Heart right ventricle (tissue), 16 donors: ENCODE data around the gene CDC37. TPM values are rescaled to one million over a fixed set of nuclear protein-coding genes. Genes with fewer than 3 reads are reported as not detected.
"Not testable (repeated sequence)": the region's sequence is repeated elsewhere in the genome, so short reads cannot be mapped to it uniquely, and the experiment has no call there.

Experiments used
- ATAC-seq, 8 donors: fragments of 200-7000 bp; cut with Tn5 transposase; one replicate each; pipeline ENCODE4 v1.9.1; 2020; ENCODE audit warnings: mild to moderate bottlenecking in 8 of 8, moderate library complexity in 8 of 8, moderate number of reproducible peaks in 1 of 8
- DNase-seq, 2 donors: peaks; one replicate each; pipeline ENCODE4 v3.0.0-alpha.2; 2020
- H3K27ac ChIP-seq, 10 donors: fragments of 200-600 bp; sonication (generic) in 2 of 10; one replicate each; pipeline versions ENCODE4 v1.5.0 to v1.8.0; 2020 to 2022; ENCODE audit warnings: mild to moderate bottlenecking in 3 of 10
- H3K27me3 ChIP-seq, 7 donors: fragments of 200-600 bp; one replicate each; pipeline ENCODE4 v1.8.0; 2021 to 2022; ENCODE audit warnings: mild to moderate bottlenecking in 2 of 7
- H3K36me3 ChIP-seq, 9 donors: fragments of 200-600 bp; sonication (generic) in 1 of 9; one replicate each; pipeline versions ENCODE4 v1.5.0 to v1.8.0; 2020 to 2022; ENCODE audit warnings: mild to moderate bottlenecking in 2 of 9
- H3K4me1 ChIP-seq, 9 donors: fragments of 200-600 bp; sonication (generic) in 1 of 9; one replicate each; pipeline versions ENCODE4 v1.5.0 to v1.8.0; 2020 to 2022; ENCODE audit warnings: mild to moderate bottlenecking in 4 of 9
- H3K4me3 ChIP-seq, 10 donors: fragments of 200-600 bp; sonication (generic) in 2 of 10; one replicate each; pipeline versions ENCODE4 v1.5.0 to v1.8.0; 2020 to 2022; ENCODE audit warnings: mild to moderate bottlenecking in 7 of 10, moderate library complexity in 2 of 10
- H3K9me3 ChIP-seq, 11 donors: fragments of 200-600 bp in 10 of 11; sonication (generic) in 2 of 11; one replicate each; pipeline versions ENCODE4 v1.5.0 to v1.8.0; 2013 to 2022; ENCODE audit warnings: mild to moderate bottlenecking in 2 of 11, control low read depth in 1 of 11, moderate library complexity in 1 of 11
- CTCF ChIP-seq, 9 donors: fragments of 200-600 bp; sonication (generic) in 2 of 9; IDR thresholded peaks; one replicate each; pipeline versions ENCODE4 v1.5.0 to v1.8.0; 2021 to 2022; ENCODE audit warnings: antibody characterized with exemption in 9 of 9, mild to moderate bottlenecking in 5 of 9, moderate library complexity in 1 of 9
- WGBS, 2 donors: extraction: QIAGEN DNeasy Blood & Tissue Kit; methylation state at CpG; one replicate each; pipeline ENCODE4 v1.1.7; 2013; ENCODE audit warnings: inconsistent platforms in 1 of 2; 5-methylcytosine and 5-hydroxymethylcytosine counted together
- intact Hi-C, 10 donors: fragments of 100-400 bp; cut with DNase I; formaldehyde crosslinking; loops; one replicate each; pipeline versions ENCODE4 v1.11.1 to v1.14.2; 2022
- polyA plus RNA-seq, 2 donors: library from polyadenylated mRNA; stranded (reverse); fragments of 200-250 nt; gene quantifications; one replicate each; pipeline ENCODE4 v1.2.3, GENCODE V29; 2013
- total RNA-seq, 10 donors: library from RNA; stranded (reverse); fragmentation: NEBNext Ultra II Directional in 3 of 10; extraction: Animal tissue kit (Norgen Biotek cat#: 25700) in 3 of 10; gene quantifications; one replicate each; pipeline versions ENCODE4 v1.2.1 to v1.2.4, GENCODE V29; 2021 to 2023
- donor health status: Arrhythmogenic right ventricular cardiomyopathy.
- donor health status: ischemic (EF 13 %, LVEDD 7.1; RV severe dilation, severe dysfunction).
- donor health status: healthy with polysubstance abuse.
- donor health status: DM: no; HTN: yes; CAD: no.
- donor health status: DM: no; HTN: no; CAD: no.
- donor health status: ischemic (EF 25% LVEDD 6.9; RV normal size, moderate dysfunction).
- donor health status: ischemic (EF 25% LVEDD 5.7; RV mildly dilated, moderate dysfunction).
- donor health status: healthy.
- donor health status: DM: yes; HTN: yes; CAD: no.
- donor health status: Ischemic cardiomyopathy.
- donor health status: ischemic (EF 35%, LVEDD 5.7; RV mildly dilated, moderate dysfunction).
- donor health status: nonischemic (EF 11% LVEDD 7.7; RV severe dilation, severe dysfunction).
- donor health status: DM: yes; HTN: yes; CAD: no.
- donor health status: PGD.
- donor health status: ischemic (EF 29% LVEDD 5.4; RV normal size, mild dysfunction).
- donor health status: nonischemic (EF 23%, LVEDD 6.1; RV moderate dilation, normal function).

The CDC37 gene
- total and polyA plus RNA-seq, 12 donors, result 106 to 422 (median 129) TPM

- no peak for DNase-seq
- 94 to 95% methylated on average over 15 of the region's 15 CpGs for WGBS, 2 donors
- peaks cover 0 to 8% (median 0%) of the 10 kb centered on the region in 9 donors for H3K4me1 ChIP-seq
- intact Hi-C loops, result no loop called here
- ATAC-seq, result no peak
- no peak overlapping the region for H3K27ac ChIP-seq
- peaks cover 7 to 100% (median 32%) of the 10 kb centered on the region in 9 donors for H3K36me3 ChIP-seq
- no peaks in the 10 kb centered on the region for H3K27me3 ChIP-seq
- no peaks in the 10 kb centered on the region for H3K9me3 ChIP-seq
- no peak overlapping the region for H3K4me3 ChIP-seq
- TF ChIP-seq CTCF (IDR thresholded peaks at IDR 0.05), result no peak
These were observed 35.1 kb downstream of the CDC37 start for GRCh38 chr19:10368101-10368803.

- 98 to 99% methylated on average over 4 of the region's 4 CpGs for WGBS, 2 donors
- intact Hi-C loops, H3K9me3 ChIP-seq, DNase-seq, H3K27ac ChIP-seq, ATAC-seq, H3K4me3 ChIP-seq, H3K27me3 ChIP-seq, H3K4me1 ChIP-seq: not testable (repeated sequence)
- peaks cover 7 to 100% (median 39%) of the 10 kb centered on the region in 9 donors for H3K36me3 ChIP-seq
These were observed 36.3 kb downstream of the CDC37 start for GRCh38 chr19:10366950-10367512.

DNA sequence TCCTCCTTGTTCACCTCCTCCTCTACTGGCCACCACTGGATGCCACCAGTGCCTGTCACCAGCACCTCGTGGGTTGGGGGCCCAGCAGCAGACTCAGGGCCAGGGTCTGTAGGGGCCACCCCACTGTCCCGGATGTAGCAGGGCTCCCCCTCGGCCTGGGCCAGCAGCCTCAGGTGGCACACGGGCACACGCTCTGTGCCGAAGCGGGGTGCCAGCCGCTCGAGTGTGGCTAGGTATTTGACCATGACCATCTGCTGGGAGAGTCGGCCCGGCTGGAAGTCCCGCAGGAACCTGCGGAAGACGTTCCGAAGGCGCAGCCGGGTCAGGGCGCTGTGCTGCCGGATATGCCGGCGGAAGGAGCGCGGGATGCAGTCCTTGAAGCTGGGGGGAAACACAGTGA lies 37.8 kb downstream of the CDC37 start:
- intact Hi-C loops, result no loop called here
- no peaks in the 10 kb centered on the region for H3K27me3 ChIP-seq
- no peak for DNase-seq
- no peak overlapping the region for H3K27ac ChIP-seq
- 96 to 97% methylated on average over 23 of the region's 23 CpGs for WGBS, 2 donors
- H3K4me3 ChIP-seq, result no peak overlapping the region
- TF ChIP-seq CTCF (IDR thresholded peaks at IDR 0.05), result no peak
- H3K4me1 ChIP-seq, result no peaks in the 10 kb centered on the region
- H3K36me3 ChIP-seq, result peaks cover 7 to 100% (median 46%) of the 10 kb centered on the region in 9 donors
- ATAC-seq, result no peak
- H3K9me3 ChIP-seq, result no peaks in the 10 kb centered on the region

DNA sequence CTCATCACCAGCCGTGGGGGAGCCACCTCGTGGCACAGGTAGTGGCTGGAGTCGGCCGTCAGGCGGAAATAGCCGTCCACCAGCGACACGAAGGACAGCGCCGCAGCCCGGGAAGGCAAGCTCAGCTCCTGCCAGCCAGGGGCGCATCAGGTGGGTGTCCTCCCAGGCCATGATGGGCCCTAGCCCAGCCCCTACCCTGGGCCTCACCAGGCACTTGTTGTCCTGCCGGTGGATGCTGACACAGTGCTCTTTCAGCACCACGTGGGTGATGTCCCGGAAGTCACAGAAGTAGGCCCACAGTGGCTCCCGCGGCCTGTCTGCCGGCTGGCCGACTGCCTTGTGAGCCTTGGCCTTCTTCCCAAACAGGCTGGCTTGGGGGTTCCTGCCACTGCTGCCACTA lies 38.7 kb downstream of the CDC37 start:
- no peak overlapping the region for H3K4me3 ChIP-seq
- intact Hi-C loops, result no loop called here
- no peaks in the 10 kb centered on the region for H3K4me1 ChIP-seq
- H3K9me3 ChIP-seq, result no peaks in the 10 kb centered on the region
- 68 to 75% methylated on average over 19 of the region's 19 CpGs for WGBS, 2 donors
- no peak overlapping the region for H3K27ac ChIP-seq
- ATAC-seq (peak in 4 of 8 donors; percentile 18 to 60 (median 36)), DNase-seq (no peak)
- no peak for TF ChIP-seq CTCF (IDR thresholded peaks at IDR 0.05)
- H3K36me3 ChIP-seq, result peaks cover 7 to 100% (median 46%) of the 10 kb centered on the region in 9 donors
- H3K27me3 ChIP-seq, result no peaks in the 10 kb centered on the region

DNA sequence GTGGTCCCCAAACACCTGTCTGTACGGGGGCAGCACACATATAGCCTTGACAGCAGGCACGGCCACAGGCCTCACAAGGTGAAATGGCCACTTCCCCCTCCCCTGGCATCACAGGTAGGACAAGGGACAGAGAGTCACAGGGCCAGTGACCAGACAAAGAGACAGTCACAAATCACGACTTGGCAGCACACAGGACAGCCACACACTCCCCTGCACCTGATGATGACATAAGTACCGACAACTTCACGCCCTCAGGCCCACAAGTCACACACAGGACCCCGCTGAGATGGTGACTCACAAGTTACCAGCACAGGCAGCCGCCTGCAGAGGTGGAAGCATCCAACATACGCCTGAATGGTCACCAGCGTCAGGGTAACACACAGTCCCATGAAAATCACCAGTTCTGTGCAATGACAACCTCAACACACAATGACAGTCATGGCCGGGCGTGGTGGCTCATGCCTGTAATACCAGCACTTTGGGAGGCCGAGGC lies 39.5 kb downstream of the CDC37 start:
- no peak for DNase-seq
- no peak overlapping the region for H3K27ac ChIP-seq
- H3K36me3 ChIP-seq, result peaks cover 7 to 100% (median 51%) of the 10 kb centered on the region in 9 donors
- no peak for TF ChIP-seq CTCF (IDR thresholded peaks at IDR 0.05)
- H3K9me3 ChIP-seq, result no peaks in the 10 kb centered on the region
- H3K4me3 ChIP-seq, result no peak overlapping the region
- intact Hi-C loops, result no loop called here
- H3K27me3 ChIP-seq, result no peaks in the 10 kb centered on the region
- ATAC-seq, result no peak
- 95 to 96% methylated on average over 12 of the region's 12 CpGs for WGBS, 2 donors
- no peaks in the 10 kb centered on the region for H3K4me1 ChIP-seq
